Hepatocyte (in vitro differentiated cells): Measurements from ENCODE around the gene GTF3C2.

Source experiments
- CTCF ChIP-seq: fragments of 200-600 bp; sonication (generic); IDR thresholded peaks from 2 replicates; pipeline ENCODE4 v1.5.1; 2016; ENCODE audit warnings: antibody characterized with exemption, mild to moderate bottlenecking; ENCODE audit not compliant: poor library complexity
- EZH2 ChIP-seq: fragments of 200-600 bp; sonication (generic); IDR thresholded peaks from 2 replicates; pipeline ENCODE4 v1.6.1; 2016; ENCODE audit warnings: antibody characterized with exemption, mild to moderate bottlenecking, borderline replicate concordance

- no peak for TF ChIP-seq CTCF
- TF ChIP-seq EZH2 = no peak
Measured at GRCh38 chr2:27288610-27289009, 68.0 kb downstream of the GTF3C2 start.
